ENCODE results near the gene BEAN1.

Gene BEAN1, protein sequence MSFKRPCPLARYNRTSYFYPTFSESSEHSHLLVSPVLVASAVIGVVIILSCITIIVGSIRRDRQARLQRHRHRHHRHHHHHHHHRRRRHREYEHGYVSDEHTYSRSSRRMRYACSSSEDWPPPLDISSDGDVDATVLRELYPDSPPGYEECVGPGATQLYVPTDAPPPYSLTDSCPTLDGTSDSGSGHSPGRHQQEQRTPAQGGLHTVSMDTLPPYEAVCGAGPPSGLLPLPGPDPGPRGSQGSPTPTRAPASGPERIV

DNA sequence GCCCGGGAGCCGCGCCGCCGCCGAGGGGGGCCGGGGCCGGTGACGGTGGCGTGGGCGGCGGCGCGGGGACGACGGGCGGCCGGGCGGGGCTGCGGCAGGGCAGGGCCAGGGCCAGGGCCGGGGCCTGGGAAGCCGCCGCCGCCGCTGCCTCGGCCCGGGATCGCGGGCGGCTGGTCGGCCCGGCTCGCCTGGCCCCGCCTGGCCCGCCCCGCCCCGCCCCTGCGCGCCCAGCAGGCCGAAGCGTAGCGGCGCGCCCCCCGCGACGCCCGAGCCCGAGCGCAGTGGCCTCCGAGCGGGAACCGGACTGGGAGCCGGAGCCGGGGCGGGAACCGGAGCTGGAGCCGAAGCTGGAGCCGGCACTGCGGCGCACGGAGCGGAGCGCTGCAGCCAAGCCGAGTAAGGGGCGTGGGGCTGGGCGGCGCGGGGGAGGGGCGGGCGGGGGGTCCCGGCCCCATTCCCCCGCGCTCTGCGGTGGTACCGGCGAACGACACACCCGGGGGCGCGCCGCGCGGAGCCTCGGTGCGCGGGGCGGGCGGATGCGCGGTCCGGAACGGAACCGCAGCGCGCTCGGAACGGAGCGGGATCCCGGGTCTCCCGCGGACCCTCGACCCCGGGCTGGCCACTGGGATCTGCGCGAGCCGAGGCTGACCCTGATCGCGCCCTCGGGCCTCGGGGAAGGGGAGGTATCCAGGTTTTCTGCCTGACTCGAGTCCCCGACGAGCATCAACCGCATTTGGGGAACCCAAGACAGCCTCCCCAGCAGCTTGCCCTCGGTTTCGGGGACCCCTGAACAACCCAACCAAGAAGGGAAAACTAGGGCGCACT is at the start of gene BEAN1:
TSS of gene BEAN1 (plus strand) at position 260 of the 825 bp plus-strand sequence. CDS start 10,382 bp downstream, outside the sequence.
- TF ChIP-seq GLIS3 (CRISPR knock-in tag; IDR thresholded peaks at IDR 0.05), result no peak
- no peak for TF ChIP-seq ESRRG (CRISPR knock-in tag; IDR thresholded peaks at IDR 0.05)
- TF ChIP-seq RARB (CRISPR knock-in tag; IDR thresholded peaks at IDR 0.05), result no peak
- no peak for TF ChIP-seq ZNF8 (CRISPR knock-in tag; IDR thresholded peaks at IDR 0.05)
- TF ChIP-seq ZC3H10 (CRISPR knock-in tag; IDR thresholded peaks at IDR 0.05), result no peak
- TF ChIP-seq CSDC2 (CRISPR knock-in tag; IDR thresholded peaks at IDR 0.05), result no peak
- TF ChIP-seq ISL1 (CRISPR knock-in tag; IDR thresholded peaks at IDR 0.05), result no peak
- no peak for TF ChIP-seq OSR1 (CRISPR knock-in tag; IDR thresholded peaks at IDR 0.05)
- TF ChIP-seq, protein P1, sequence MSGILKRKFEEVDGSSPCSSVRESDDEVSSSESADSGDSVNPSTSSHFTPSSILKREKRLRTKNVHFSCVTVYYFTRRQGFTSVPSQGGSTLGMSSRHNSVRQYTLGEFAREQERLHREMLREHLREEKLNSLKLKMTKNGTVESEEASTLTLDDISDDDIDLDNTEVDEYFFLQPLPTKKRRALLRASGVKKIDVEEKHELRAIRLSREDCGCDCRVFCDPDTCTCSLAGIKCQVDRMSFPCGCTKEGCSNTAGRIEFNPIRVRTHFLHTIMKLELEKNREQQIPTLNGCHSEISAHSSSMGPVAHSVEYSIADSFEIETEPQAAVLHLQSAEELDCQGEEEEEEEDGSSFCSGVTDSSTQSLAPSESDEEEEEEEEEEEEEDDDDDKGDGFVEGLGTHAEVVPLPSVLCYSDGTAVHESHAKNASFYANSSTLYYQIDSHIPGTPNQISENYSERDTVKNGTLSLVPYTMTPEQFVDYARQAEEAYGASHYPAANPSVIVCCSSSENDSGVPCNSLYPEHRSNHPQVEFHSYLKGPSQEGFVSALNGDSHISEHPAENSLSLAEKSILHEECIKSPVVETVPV (CRISPR knock-in tag; IDR thresholded peaks at IDR 0.05), result no peak
- TF ChIP-seq, protein P2, sequence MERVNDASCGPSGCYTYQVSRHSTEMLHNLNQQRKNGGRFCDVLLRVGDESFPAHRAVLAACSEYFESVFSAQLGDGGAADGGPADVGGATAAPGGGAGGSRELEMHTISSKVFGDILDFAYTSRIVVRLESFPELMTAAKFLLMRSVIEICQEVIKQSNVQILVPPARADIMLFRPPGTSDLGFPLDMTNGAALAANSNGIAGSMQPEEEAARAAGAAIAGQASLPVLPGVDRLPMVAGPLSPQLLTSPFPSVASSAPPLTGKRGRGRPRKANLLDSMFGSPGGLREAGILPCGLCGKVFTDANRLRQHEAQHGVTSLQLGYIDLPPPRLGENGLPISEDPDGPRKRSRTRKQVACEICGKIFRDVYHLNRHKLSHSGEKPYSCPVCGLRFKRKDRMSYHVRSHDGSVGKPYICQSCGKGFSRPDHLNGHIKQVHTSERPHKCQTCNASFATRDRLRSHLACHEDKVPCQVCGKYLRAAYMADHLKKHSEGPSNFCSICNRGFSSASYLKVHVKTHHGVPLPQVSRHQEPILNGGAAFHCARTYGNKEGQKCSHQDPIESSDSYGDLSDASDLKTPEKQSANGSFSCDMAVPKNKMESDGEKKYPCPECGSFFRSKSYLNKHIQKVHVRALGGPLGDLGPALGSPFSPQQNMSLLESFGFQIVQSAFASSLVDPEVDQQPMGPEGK (CRISPR knock-in tag; IDR thresholded peaks at IDR 0.05; ENCODE audit: borderline replicate concordance), result no peak
- TF ChIP-seq ZNF565 (CRISPR knock-in tag; conservative IDR thresholded peaks at IDR 0.05; ENCODE audit: low read depth), result no peak
- TF ChIP-seq, protein P3, sequence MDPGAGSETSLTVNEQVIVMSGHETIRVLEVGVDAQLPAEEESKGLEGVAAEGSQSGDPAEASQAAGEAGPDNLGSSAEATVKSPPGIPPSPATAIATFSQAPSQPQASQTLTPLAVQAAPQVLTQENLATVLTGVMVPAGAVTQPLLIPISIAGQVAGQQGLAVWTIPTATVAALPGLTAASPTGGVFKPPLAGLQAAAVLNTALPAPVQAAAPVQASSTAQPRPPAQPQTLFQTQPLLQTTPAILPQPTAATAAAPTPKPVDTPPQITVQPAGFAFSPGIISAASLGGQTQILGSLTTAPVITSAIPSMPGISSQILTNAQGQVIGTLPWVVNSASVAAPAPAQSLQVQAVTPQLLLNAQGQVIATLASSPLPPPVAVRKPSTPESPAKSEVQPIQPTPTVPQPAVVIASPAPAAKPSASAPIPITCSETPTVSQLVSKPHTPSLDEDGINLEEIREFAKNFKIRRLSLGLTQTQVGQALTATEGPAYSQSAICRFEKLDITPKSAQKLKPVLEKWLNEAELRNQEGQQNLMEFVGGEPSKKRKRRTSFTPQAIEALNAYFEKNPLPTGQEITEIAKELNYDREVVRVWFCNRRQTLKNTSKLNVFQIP (CRISPR knock-in tag; IDR thresholded peaks at IDR 0.05; ENCODE audit: borderline replicate concordance, low read depth), result no peak
- TF ChIP-seq ZNF70 (CRISPR knock-in tag; IDR thresholded peaks at IDR 0.05), result no peak
- TF ChIP-seq SNAI2 (CRISPR knock-in tag; IDR thresholded peaks at IDR 0.05), result no peak
- TF ChIP-seq BACH2 (CRISPR knock-in tag; IDR thresholded peaks at IDR 0.05; ENCODE audit: borderline replicate concordance), result no peak
- no peak for TF ChIP-seq ARNTL (CRISPR knock-in tag; IDR thresholded peaks at IDR 0.05; ENCODE audit: borderline replicate concordance, low read depth)
- no peak for TF ChIP-seq PPARA (CRISPR knock-in tag; IDR thresholded peaks at IDR 0.05; ENCODE audit: borderline replicate concordance)
- no peak; the same call in 1 of the 3 replicates for ATAC-seq

DNA sequence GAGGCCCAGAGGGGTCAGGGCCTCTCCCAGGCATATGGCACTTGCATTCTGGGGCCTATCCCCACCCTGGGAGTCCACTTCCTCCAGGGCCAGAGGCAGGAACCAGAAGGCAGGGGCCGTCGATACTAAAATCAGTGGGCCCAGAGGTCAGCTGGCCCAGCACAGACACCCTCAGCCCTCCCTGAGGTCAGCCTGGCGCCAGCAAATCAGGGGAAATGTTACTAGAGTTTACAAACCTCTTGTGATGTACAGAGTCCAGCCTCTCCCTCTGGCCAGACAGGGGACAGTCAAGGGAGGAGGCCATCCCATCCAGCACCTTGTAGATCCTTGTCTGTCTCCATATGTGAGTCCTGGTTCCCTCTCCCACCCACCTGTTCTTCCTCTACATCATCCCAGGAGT is 49.8 kb upstream of the BEAN1 start:
- no peak for ATAC-seq
- TF ChIP-seq, protein P1 (CRISPR knock-in tag; IDR thresholded peaks at IDR 0.05), result no peak
- TF ChIP-seq, protein P4, sequence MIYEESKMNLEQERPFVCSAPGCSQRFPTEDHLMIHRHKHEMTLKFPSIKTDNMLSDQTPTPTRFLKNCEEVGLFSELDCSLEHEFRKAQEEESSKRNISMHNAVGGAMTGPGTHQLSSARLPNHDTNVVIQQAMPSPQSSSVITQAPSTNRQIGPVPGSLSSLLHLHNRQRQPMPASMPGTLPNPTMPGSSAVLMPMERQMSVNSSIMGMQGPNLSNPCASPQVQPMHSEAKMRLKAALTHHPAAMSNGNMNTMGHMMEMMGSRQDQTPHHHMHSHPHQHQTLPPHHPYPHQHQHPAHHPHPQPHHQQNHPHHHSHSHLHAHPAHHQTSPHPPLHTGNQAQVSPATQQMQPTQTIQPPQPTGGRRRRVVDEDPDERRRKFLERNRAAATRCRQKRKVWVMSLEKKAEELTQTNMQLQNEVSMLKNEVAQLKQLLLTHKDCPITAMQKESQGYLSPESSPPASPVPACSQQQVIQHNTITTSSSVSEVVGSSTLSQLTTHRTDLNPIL (CRISPR knock-in tag; IDR thresholded peaks at IDR 0.05; ENCODE audit: low read depth), result no peak
- TF ChIP-seq CSDC2 (CRISPR knock-in tag; IDR thresholded peaks at IDR 0.05) (no peak), SNAI2 (CRISPR knock-in tag; IDR thresholded peaks at IDR 0.05) (no peak), ZFP30 (CRISPR knock-in tag; IDR thresholded peaks at IDR 0.05) (no peak)

DNA sequence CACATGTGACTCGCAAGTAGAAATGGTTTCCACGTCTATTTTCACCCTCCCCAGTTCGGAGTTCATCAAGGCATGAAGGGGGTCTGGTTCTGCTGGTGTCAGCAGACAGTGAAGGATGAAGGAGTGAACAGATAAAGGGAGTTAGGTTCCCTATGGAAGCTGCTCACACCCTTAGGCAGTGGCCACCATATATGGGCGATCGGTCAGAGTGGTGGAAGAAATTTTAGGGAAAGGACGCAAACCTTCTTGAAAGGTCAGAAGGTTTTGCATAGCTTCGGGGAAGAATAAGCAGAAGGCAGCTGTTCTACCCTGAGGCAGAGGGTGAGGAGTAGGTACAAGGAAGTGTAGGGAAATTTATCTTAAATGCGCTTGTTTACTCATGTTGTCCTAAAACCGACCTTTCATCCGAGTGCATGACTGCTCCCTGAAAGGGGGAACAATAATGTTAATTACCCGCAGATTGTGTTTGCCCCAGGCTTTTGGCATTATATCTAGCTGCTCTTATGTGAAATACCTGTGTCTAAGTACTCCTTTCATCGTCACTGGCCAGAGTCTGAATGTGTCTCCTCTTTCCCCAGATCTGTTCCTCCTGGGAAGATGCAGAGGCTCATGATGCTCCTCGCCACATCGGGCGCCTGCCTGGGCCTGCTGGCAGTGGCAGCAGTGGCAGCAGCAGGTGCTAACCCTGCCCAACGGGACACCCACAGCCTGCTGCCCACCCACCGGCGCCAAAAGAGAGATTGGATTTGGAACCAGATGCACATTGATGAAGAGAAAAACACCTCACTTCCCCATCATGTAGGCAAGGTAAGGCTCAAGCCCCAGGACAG is 48.1 kb upstream of the BEAN1 start:
- ATAC-seq, result no peak
- TF ChIP-seq, protein P2 (CRISPR knock-in tag; IDR thresholded peaks at IDR 0.05; ENCODE audit: borderline replicate concordance), result no peak
- TF ChIP-seq, protein P1 (CRISPR knock-in tag; IDR thresholded peaks at IDR 0.05), result no peak
- TF ChIP-seq ZNF8 (CRISPR knock-in tag; IDR thresholded peaks at IDR 0.05) (no peak), OSR1 (CRISPR knock-in tag; IDR thresholded peaks at IDR 0.05) (no peak), ISL1 (CRISPR knock-in tag; IDR thresholded peaks at IDR 0.05) (no peak), CSDC2 (CRISPR knock-in tag; IDR thresholded peaks at IDR 0.05) (no peak), ZC3H10 (CRISPR knock-in tag; IDR thresholded peaks at IDR 0.05) (no peak), ZFP30 (CRISPR knock-in tag; IDR thresholded peaks at IDR 0.05) (no peak), BACH2 (CRISPR knock-in tag; IDR thresholded peaks at IDR 0.05; ENCODE audit: borderline replicate concordance) (no peak), ARNTL (CRISPR knock-in tag; IDR thresholded peaks at IDR 0.05; ENCODE audit: borderline replicate concordance, low read depth) (no peak), TCF4 (CRISPR knock-in tag; IDR thresholded peaks at IDR 0.05; ENCODE audit: borderline replicate concordance) (no peak)
- TF ChIP-seq, protein P4 (CRISPR knock-in tag; IDR thresholded peaks at IDR 0.05; ENCODE audit: low read depth), result no peak

Data from SK-N-SH treated with all-trans-retinoic acid at 6 μM for 48 hours (cell line).